SK-N-SH treated with all-trans-retinoic acid at 6 μM for 48 hours (cell line): ENCODE measurements around the gene ADD1.

Experiments
- ATAC-seq: fragments of 200-7000 bp; cut with Tn5 transposase; 3 replicates; pipeline ENCODE4 v1.9.1; 2020; ENCODE audit warnings: mild to moderate bottlenecking, moderate library complexity
- ARNTL ChIP-seq: fragments of 450-650 bp; formaldehyde crosslinking; IDR thresholded peaks from 2 replicates; pipeline ENCODE4 v1.5.0; 2020; ENCODE audit warnings: low read depth, mild to moderate bottlenecking, moderate library complexity, borderline replicate concordance
- CREB5 ChIP-seq: fragments of 250-450 bp; sonication (Bioruptor Pico); IDR thresholded peaks from 2 replicates; pipeline ENCODE4 v1.5.1; 2020; ENCODE audit warnings: low read depth, mild to moderate bottlenecking, moderate library complexity
- CSRNP3 ChIP-seq: fragments of 250-450 bp; sonication (Bioruptor Pico); IDR thresholded peaks from 2 replicates; pipeline ENCODE4 v1.5.1; 2021; ENCODE audit warnings: mild to moderate bottlenecking, moderate library complexity
- ESRRG ChIP-seq: fragments of 250-450 bp; sonication (Bioruptor Pico); IDR thresholded peaks from 2 replicates; pipeline ENCODE4 v1.6.1; 2021; ENCODE audit warnings: mild to moderate bottlenecking
- GLIS3 ChIP-seq: fragments of 250-450 bp; sonication (Bioruptor Pico); IDR thresholded peaks from 2 replicates; pipeline ENCODE4 v1.5.0; 2020; ENCODE audit warnings: mild to moderate bottlenecking, moderate library complexity
- ISL1 ChIP-seq: fragments of 250-450 bp; sonication (Bioruptor Pico); IDR thresholded peaks from 2 replicates; pipeline ENCODE4 v2.1.2; 2022; ENCODE audit warnings: mild to moderate bottlenecking, moderate library complexity
- OSR1 ChIP-seq: fragments of 250-450 bp; sonication (Bioruptor Pico); IDR thresholded peaks from 2 replicates; pipeline ENCODE4 v1.8.0; 2022; ENCODE audit warnings: moderate library complexity, mild to moderate bottlenecking, inconsistent platforms
- PATZ1 ChIP-seq: fragments of 250-450 bp; sonication (Bioruptor Pico); IDR thresholded peaks from 2 replicates; pipeline ENCODE4 v1.8.0; 2020; ENCODE audit warnings: mild to moderate bottlenecking, moderate library complexity, borderline replicate concordance
- POU6F1 ChIP-seq: fragments of 250-450 bp; sonication (Bioruptor Pico); IDR thresholded peaks from 2 replicates; pipeline ENCODE4 v1.8.0; 2021; ENCODE audit warnings: low read depth, mild to moderate bottlenecking, moderate library complexity, borderline replicate concordance
- PPARA ChIP-seq: fragments of 250-450 bp; sonication (Bioruptor Pico); IDR thresholded peaks from 2 replicates; pipeline ENCODE4 v1.5.0; 2020; ENCODE audit warnings: mild to moderate bottlenecking, borderline replicate concordance
- RARB ChIP-seq: fragments of 250-450 bp; sonication (Bioruptor Pico); IDR thresholded peaks from 2 replicates; pipeline ENCODE4 v1.8.0; 2021; ENCODE audit warnings: mild to moderate bottlenecking, moderate library complexity
- SNAI2 ChIP-seq: fragments of 250-450 bp; sonication (Bioruptor Pico); IDR thresholded peaks from 2 replicates; pipeline ENCODE4 v1.5.0; 2020; ENCODE audit warnings: mild to moderate bottlenecking, moderate library complexity
- TCF4 ChIP-seq: fragments of 250-450 bp; sonication (Bioruptor Pico); IDR thresholded peaks from 2 replicates; pipeline ENCODE4 v1.8.0; 2021; ENCODE audit warnings: mild to moderate bottlenecking, moderate library complexity, borderline replicate concordance
- TOX ChIP-seq: fragments of 250-450 bp; sonication (Bioruptor Pico); IDR thresholded peaks from 2 replicates; pipeline ENCODE4 v1.8.0; 2021; ENCODE audit warnings: mild to moderate bottlenecking, moderate library complexity, borderline replicate concordance
- ZC3H10 ChIP-seq: fragments of 250-450 bp; sonication (Bioruptor Pico); IDR thresholded peaks from 2 replicates; pipeline ENCODE4 v1.5.1; 2021; ENCODE audit warnings: mild to moderate bottlenecking, moderate library complexity
- ZFP3 ChIP-seq: fragments of 250-450 bp; sonication (Bioruptor Pico); IDR thresholded peaks from 2 replicates; pipeline ENCODE4 v1.5.0; 2020; ENCODE audit warnings: mild to moderate bottlenecking, moderate library complexity
- ZFP30 ChIP-seq: fragments of 450-650 bp; formaldehyde crosslinking; IDR thresholded peaks from 2 replicates; pipeline ENCODE4 v1.5.0; 2022; ENCODE audit warnings: mild to moderate bottlenecking, moderate library complexity
- ZNF565 ChIP-seq: fragments of 450-650 bp; formaldehyde crosslinking; conservative IDR thresholded peaks from 2 replicates; pipeline ENCODE4 v1.5.0; 2020; ENCODE audit warnings: low read depth, mild to moderate bottlenecking, moderate library complexity
- ZNF70 ChIP-seq: fragments of 450-650 bp; formaldehyde crosslinking; IDR thresholded peaks from 2 replicates; pipeline ENCODE4 v1.5.0; 2020; ENCODE audit warnings: mild to moderate bottlenecking, moderate library complexity
- ZNF8 ChIP-seq: fragments of 450-650 bp; formaldehyde crosslinking; IDR thresholded peaks from 2 replicates; pipeline ENCODE4 v1.5.0; 2020; ENCODE audit warnings: mild to moderate bottlenecking, moderate library complexity

The ADD1 gene

GRCh38 chr4:2946812-2947600, 103.4 kb downstream of the ADD1 start:
- TF ChIP-seq ZFP3 (CRISPR knock-in tag) (no peak), ARNTL (CRISPR knock-in tag) (no peak)
- no peak for ATAC-seq

- ATAC-seq: no peak
- TF ChIP-seq ZNF565 (CRISPR knock-in tag) (no peak), CSRNP3 (no peak), ISL1 (no peak), ZNF8 (CRISPR knock-in tag) (no peak), TOX (CRISPR knock-in tag) (no peak), GLIS3 (CRISPR knock-in tag) (no peak), PPARA (CRISPR knock-in tag) (no peak)
These were observed 104.3 kb downstream of the ADD1 start for GRCh38 chr4:2947926-2948325.

- TF ChIP-seq CREB5 (CRISPR knock-in tag) (no peak), POU6F1 (no peak), ARNTL (CRISPR knock-in tag) (no peak), GLIS3 (CRISPR knock-in tag) (no peak), OSR1 (CRISPR knock-in tag) (no peak), TCF4 (no peak), SNAI2 (CRISPR knock-in tag) (no peak), CSRNP3 (no peak), ESRRG (no peak), ZNF70 (CRISPR knock-in tag) (no peak), ZC3H10 (CRISPR knock-in tag) (no peak), PATZ1 (no peak), ZFP30 (CRISPR knock-in tag) (no peak), RARB (CRISPR knock-in tag) (no peak), PPARA (CRISPR knock-in tag) (no peak)
- ATAC-seq: peak; percentile 76
These were observed 105.5 kb downstream of the ADD1 start for GRCh38 chr4:2948895-2949781.

- no peak for ATAC-seq
- no peak for TF ChIP-seq SNAI2 (CRISPR knock-in tag)
- TF ChIP-seq TCF4: no peak
- no peak for TF ChIP-seq POU6F1
- TF ChIP-seq ZNF70 (CRISPR knock-in tag): no peak
- no peak for TF ChIP-seq PATZ1
- no peak for TF ChIP-seq ZNF8 (CRISPR knock-in tag)
- no peak for TF ChIP-seq ZC3H10 (CRISPR knock-in tag)
- TF ChIP-seq ARNTL (CRISPR knock-in tag): no peak
- TF ChIP-seq CSRNP3: no peak
- TF ChIP-seq RARB (CRISPR knock-in tag): no peak
These were observed 106.1 kb downstream of the ADD1 start for GRCh38 chr4:2949782-2950125.
